GM12872 (cell line): ENCODE measurements around the gene LRRC23.
A peak's percentile ranks its signal among the peaks of the same experiment; 100 is the strongest.

Experiments used
- CTCF ChIP-seq: IDR thresholded peaks from 3 replicates; pipeline ENCODE4 v1.5.1; 2011; ENCODE audit warnings: low read depth, mild to moderate bottlenecking, low read length, moderate library complexity; ENCODE audit not compliant: insufficient read depth

Gene LRRC23

GRCh38 chr12:6936194-6936635 lies 31.6 kb downstream of the LRRC23 start:
- TF ChIP-seq CTCF, result no peak

- TF ChIP-seq CTCF, result no peak
These were observed 32.2 kb downstream of the LRRC23 start for GRCh38 chr12:6936636-6937480.

- TF ChIP-seq CTCF, result peak; percentile 96
These were observed 33.1 kb downstream of the LRRC23 start for GRCh38 chr12:6937481-6938352.

- TF ChIP-seq CTCF, result no peak
These were observed 34.0 kb downstream of the LRRC23 start for GRCh38 chr12:6938353-6939190.

GRCh38 chr12:6939191-6939540 lies 34.5 kb downstream of the LRRC23 start:
- TF ChIP-seq CTCF, result no peak

- TF ChIP-seq CTCF, result no peak
These were observed 36.6 kb downstream of the LRRC23 start for GRCh38 chr12:6941267-6941666.
